ENCODE results near the gene TFAP2A.
A peak's percentile ranks its signal among the peaks of the same experiment; 100 is the strongest.

Gene TFAP2A

DNA sequence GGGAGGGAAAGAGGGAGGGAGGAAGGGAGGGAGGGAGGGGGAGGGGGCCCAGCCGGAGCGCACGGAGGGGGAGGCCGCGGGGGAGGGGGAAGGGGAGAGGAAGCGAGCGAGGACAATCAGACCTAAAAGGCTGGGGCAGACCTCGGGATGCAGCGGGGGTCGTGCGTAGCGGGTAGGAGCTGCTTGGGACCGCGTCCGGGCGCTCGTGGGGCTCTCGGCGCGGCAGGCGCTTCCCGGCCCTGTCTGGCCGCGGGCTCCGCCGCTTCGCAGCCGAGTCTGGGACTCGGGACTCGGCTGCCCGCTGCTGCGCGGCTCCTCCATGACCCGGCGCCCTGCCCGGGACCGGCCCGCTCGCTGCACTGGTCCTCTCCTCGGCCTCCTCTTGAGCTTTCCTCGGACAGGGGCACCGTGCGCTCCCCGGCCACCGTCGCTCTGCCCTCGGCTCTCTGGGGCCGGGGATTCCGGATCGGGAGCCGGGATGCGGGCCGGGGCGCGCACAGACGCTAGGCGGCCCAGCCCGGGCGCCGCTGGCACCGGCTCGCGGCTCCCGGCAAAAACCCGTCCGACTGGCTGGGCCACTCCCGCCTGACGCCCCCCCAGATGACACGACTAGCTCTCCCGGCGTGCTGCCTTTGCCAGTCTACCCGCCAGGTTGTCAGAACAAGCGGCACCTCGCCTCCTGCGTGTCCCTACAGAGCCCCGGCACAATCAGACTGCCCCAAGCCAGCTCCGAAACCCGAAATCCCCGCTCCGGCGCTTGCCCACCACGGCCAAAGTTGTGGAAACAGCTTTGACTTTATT, 2.2 kb downstream of the TFAP2A start:
- DNase-seq = no peak

- DNase-seq = peak; percentile 75
Observed at GRCh38 chr6:10411971-10412460, 2.9 kb downstream of the TFAP2A start.

GRCh38 chr6:10411131-10411970, 3.5 kb downstream of the TFAP2A start:
- no peak for DNase-seq

DNA sequence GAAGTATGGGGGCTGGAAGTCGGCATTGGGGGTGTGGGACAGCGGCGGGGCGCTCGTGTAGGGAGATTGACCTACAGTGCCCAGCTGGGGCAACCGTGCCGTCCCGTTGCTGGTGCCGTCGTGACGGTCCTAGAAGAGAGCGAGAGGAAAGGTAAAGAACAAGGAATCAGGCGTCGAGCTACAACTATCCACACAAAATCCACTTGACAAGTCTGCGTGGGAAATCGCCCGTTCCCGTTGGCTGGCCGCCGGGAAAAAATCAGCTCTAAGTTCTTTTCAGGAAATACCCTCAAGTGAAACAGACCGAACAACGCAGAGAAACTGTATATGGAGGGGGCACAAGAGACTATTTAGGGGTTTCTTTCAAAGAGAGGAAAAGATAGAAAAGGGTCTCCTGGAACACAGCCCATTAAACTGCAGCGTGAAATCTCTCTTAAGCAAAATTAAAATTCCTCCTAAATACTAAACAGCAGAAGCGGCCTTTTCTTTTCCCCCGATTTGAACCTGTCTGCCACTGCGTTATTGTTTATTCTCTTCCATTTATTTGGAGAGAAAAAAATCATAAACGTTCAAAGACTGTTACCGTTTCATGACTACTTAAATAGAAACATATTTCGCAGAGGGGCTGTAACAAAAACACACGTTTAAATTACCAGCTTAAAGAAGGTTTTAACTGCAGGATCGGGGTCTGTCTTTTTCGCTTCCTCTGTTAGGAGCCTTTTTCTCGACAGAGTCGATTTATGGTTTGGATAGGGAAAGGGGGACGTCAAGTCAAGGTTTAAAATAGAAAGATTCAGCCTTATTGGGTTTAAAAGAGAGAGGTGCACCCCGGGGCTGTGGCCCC, 4.4 kb downstream of the TFAP2A start:
- DNase-seq = no peak

- DNase-seq = no peak
Observed at GRCh38 chr6:10409731-10410206, 5.1 kb downstream of the TFAP2A start.

DNA sequence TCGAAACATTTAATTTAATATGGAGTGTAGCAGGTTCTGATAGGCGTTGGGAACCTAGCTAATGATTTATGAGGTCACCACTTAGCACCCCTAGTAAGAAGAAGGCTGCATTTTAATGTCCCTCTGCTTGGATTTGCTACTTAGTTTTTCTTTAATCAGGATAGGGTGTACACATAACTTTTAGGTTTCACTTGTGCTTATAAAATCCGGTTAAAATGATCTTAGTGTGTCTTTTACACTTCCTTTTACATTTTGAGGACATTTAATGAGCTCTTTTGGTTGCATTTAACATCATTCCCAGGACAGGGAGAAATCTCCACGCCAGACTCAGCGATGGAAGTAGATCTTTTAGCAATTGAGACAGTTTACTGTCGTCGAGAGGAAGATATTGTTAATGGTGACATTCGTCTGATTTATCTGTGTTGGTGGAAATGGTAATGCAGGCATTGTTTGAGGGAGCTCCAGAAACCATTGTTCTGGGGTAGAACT, 5.6 kb downstream of the TFAP2A start:
- no peak for DNase-seq

DNA sequence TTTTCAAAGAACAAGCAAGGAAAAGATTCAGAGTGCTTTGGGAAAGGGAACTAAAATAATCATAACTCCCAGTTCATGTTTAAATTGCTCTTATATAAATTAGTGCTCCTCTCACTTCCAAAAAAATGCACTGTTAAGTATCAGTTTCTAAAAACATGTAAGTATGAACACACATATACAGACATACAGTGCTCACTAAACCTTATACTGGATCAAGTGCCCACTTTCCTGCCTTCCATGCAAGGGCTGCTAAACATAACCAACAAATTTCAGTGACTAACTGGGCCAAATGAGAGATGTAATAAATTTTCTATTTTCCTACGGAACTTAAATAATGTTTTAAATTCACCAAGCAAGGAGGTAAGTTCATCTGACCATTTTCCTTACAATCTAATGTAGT, 6.4 kb downstream of the TFAP2A start:
- DNase-seq = no peak

GRCh38 chr6:10407674-10408054, 7.2 kb downstream of the TFAP2A start:
- no peak for DNase-seq

DNA sequence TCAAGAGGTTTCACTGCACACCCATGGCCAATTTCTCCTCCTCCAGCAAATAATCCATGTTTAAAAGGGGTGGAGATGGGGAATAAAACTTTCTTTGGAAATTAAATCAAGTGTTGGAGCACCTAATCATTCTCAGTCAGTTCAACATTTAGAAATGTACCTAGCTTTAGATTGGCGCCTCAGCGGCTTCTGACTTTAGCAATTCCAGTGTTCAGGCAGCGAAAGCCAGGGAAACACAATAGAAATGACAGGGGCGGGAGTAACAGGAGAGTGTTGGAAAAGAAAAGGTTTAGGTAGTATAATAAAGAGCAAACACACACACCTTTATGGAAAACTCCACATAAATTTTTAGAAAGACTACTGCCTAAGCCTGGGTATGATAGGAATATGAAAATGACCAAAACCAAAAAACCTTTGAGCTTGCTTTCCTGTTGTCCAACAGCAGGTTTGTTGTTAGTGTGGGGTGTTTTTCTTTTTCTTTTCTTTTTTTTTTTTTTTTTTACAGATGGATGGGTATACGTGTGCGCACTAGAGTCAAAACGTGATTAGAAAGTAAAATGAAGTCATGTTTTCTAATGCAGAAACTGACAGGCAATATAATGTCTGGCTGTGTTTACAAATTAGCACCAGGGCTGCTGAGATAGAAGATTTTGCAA, 7.7 kb downstream of the TFAP2A start:
- no peak for DNase-seq

DNA sequence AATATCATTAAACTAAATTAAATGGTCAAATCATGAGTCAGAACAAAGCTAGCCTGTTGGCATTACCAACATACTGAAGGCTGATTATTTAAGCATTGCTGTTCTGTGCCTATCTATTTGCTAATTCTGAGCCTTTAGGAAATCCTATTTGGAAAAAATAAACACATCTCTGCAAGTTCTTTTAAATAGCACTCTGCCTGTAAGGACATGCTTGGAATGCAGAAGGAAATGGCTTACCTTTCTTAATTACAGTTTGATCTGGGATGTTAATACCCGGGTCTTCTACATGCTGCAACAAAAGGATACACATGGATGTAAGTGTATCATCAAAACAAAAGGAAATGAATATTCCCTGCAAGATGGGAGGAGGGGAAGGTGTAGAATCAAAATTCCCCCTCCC, 8.3 kb downstream of the TFAP2A start:
- no peak for DNase-seq

- no peak for DNase-seq
Observed at GRCh38 chr6:10405513-10405900, 9.4 kb downstream of the TFAP2A start.

- no peak for DNase-seq
Observed at GRCh38 chr6:10404799-10405512, 9.9 kb downstream of the TFAP2A start.

GRCh38 chr6:10404107-10404798, 10.6 kb downstream of the TFAP2A start:
- DNase-seq = peak; percentile 92

DNA sequence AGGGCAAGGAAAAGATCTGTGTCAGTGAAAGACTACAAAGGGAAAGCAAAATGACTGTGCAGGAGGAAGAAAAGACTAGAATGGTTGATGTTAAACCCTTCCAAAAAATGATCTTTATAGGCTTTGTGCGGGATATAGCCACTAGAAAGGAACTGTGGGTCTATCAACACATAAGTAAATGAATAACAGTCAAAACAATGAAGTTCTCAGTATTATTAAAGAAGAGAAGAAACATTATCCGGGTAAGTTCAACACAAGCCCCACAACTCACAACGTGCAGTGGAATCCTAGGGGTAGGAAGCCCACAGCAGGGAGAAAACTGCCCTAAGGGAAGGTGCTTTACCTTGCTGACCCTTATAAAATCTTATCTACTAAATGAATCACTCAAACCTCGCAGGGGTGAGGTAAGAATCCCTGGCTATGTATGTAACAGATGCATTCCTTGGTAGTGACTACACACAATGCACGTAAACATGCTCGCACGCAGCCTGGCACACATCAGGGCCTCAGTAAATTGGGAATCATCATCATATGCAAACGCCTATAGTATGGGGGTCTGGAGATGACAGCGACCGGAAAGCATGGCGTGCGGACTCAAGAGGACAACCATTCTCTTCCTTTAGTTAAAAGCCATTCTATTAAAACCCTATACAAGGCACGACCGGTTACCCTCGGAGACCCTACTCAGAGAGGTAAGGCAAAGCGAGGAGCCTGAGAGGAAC, 11.3 kb downstream of the TFAP2A start:
- DNase-seq = no peak

- DNase-seq = no peak
Observed at GRCh38 chr6:10402648-10403311, 12.1 kb downstream of the TFAP2A start.

DNA sequence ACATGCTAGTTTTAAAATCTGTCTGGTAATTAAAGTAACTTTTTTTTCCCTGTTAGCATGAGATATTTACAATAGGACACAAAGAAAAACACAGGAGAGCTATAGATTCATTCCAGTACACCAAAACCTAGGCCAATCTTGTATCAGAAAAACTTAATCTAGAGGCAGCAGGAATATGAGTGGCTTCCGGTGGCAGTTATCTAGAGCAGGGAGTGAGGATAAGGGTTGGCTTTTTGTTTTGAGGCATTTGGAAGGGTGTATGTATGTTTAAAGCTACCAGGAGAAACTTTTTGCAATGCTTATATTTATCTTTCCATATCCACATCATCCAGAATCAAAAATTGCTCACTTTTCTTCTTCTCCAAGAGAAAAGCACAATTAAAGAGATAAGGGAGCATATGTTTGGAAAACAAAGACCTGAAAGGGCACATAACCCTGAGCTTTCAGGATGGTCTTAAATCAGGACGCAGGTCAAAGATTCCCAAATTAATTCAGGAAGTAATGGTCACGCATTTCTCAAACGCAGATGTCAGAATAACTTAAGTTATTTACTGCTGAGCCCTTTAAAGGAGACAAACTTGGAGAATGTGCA, 13.1 kb downstream of the TFAP2A start:
- no peak for DNase-seq

DNA sequence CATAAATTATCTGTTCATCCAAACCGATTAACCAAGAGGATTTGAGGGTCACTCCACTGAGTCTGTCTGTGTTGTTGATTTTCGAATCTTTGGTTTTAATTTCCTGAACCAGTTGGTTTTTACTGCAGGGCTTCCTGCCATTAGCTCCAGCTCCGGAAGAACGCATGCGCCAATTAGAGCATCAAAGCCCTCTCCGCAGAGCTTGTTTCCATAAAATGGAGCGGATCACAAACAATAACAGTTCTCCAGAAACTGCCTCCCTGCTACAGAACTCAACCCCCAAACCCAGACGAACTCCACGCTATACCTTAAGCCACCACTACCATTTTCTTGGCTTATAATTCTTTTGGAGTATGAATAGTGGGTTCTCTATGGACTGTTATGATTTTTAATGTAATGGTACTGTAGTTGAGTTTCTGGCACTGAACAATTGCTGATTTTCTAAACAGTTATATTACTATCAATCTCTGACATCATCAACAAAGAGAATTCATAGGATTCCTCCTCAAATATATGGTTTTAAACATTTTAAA, 13.8 kb downstream of the TFAP2A start:
- DNase-seq = no peak

DNA sequence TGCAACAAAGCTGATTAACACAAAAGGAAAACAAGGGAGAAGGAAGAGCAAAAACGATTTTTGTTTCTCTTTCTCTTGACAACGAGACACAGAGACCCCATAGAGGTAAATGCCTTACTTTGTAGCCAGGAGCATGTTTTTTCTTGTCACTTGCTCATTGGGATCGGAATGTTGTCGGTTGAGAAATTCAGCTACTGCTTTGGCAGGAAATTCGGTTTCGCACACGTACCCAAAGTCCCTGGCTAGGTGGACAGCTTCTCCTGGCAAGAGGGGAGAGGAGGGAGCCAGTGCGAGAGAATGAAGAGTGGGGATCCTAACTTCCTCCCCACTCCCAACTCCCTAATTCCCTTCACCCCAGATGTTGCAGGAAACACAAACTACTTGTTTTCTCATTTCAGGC, 14.5 kb downstream of the TFAP2A start:
- DNase-seq = no peak

DNA sequence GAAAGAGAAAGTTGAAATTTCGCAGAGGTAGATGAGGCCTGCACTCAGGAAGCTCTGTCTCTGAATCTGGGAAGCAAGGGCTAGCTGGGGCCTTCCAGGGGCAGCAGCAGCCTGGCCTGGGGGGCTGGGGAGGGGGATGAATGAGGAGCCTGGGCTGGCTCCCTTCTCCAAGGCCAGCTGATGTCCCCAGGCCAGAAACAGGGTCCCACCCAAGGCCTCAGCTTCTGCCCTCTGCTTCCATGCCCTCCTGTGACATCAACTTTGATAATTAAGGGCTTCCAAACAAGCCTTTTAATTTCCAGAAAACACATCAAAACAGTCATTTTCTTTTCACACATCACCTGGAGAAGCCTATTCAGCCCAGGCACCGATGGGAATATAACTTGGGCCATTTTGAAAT, 15.4 kb downstream of the TFAP2A start:
- no peak for DNase-seq
